IMR-90 (cell line): ENCODE measurements around the gene COL27A1. TPM values are rescaled to one million over a fixed set of nuclear protein-coding genes. Genes with fewer than 3 reads are reported as not detected.

Experiments
- ATAC-seq: fragments of 200-7000 bp; cut with Tn5 transposase; 2 replicates; pipeline ENCODE4 v1.9.1; 2020; ENCODE audit warnings: low read depth, mild to moderate bottlenecking, moderate library complexity
- BruUV-seq: library from RNA; stranded (reverse); fragments of 400-500 nt; replicated peaks from 2 replicates; lab custom pipeline; 2021; lab: Mats Ljungman, UMichigan
- CTCF ChIA-PET: fragments of 300-600 bp; formaldehyde crosslinking; extraction: SDS; loops from one replicate; lab custom pipeline; 2021; ENCODE audit warnings: antibody characterized with exemption; lab: Yijun Ruan, JAX
- POLR2A ChIA-PET: fragments of 300-600 bp; sonication (Branson Sonifier 250); formaldehyde crosslinking; loops from one replicate; lab custom pipeline; 2022; ENCODE audit warnings: antibody characterized with exemption; ENCODE audit not compliant: unreplicated experiment; lab: Charles Lee
- DNase-seq: peaks from one replicate; pipeline ENCODE4 v3.0.0; 2013
- H2AFZ ChIP-seq: replicated peaks from 2 replicates; pipeline ENCODE3; 2013; ENCODE audit warnings: low read length, mild to moderate bottlenecking; ENCODE audit not compliant: poor library complexity
- H2AK5ac ChIP-seq: 2 replicates; pipeline ENCODE4 v1.6.1; 2013; ENCODE audit warnings: low read depth, low read length, inconsistent platforms
- H2AK9ac ChIP-seq: replicated peaks from 2 replicates; pipeline ENCODE3; 2013; ENCODE audit warnings: mild to moderate bottlenecking, low read depth, low read length, moderate library complexity; ENCODE audit not compliant: poor library complexity
- H2BK120ac ChIP-seq: 2 replicates; pipeline ENCODE4 v1.6.1; 2013; ENCODE audit warnings: low read depth, low read length, inconsistent platforms
- H2BK15ac ChIP-seq: 3 replicates; pipeline ENCODE4 v1.6.1; 2013; ENCODE audit warnings: low read depth, low read length, inconsistent platforms
- H2BK20ac ChIP-seq: 2 replicates; pipeline ENCODE4 v1.6.1; 2013; ENCODE audit warnings: low read depth, mild to moderate bottlenecking, inconsistent platforms, low read length, moderate library complexity
- H2BK5ac ChIP-seq: 2 replicates; pipeline ENCODE4 v1.6.1; 2013; ENCODE audit warnings: mild to moderate bottlenecking, low read depth, low read length, inconsistent platforms; ENCODE audit not compliant: poor library complexity, severe bottlenecking
- H3K14ac ChIP-seq: replicated peaks from 2 replicates; pipeline ENCODE4 v1.6.1; 2013; ENCODE audit warnings: low read depth, low read length, inconsistent platforms
- H3K18ac ChIP-seq: 2 replicates; pipeline ENCODE4 v1.6.1; 2013; ENCODE audit warnings: low read depth, low read length, control low read depth
- H3K23ac ChIP-seq: 2 replicates; pipeline ENCODE4 v1.6.1; 2013; ENCODE audit warnings: low read depth, low read length, inconsistent platforms
- H3K27ac ChIP-seq: 2 replicates; pipeline ENCODE4 v1.5.1; 2013; ENCODE audit warnings: mild to moderate bottlenecking, control low read depth, low read length; ENCODE audit not compliant: insufficient read depth
- H3K27me3 ChIP-seq: 2 replicates; pipeline ENCODE4 v1.6.1; 2013; ENCODE audit warnings: low read length; ENCODE audit not compliant: control insufficient read depth, insufficient read depth
- H3K36me3 ChIP-seq: 2 replicates; pipeline ENCODE4 v1.6.1; 2013; ENCODE audit warnings: low read length, mixed read lengths; ENCODE audit not compliant: control insufficient read depth, insufficient read depth
- H3K4ac ChIP-seq: 2 replicates; pipeline ENCODE4 v1.6.1; 2013; ENCODE audit warnings: low read depth, low read length, inconsistent platforms
- H3K4me1 ChIP-seq: 2 replicates; pipeline ENCODE4 v1.6.1; 2013; ENCODE audit warnings: low read length, mixed read lengths; ENCODE audit not compliant: control insufficient read depth, insufficient read depth
- H3K4me2 ChIP-seq: 2 replicates; pipeline ENCODE4 v1.6.1; 2013; ENCODE audit warnings: low read depth, mild to moderate bottlenecking, control low read depth, low read length, moderate library complexity
- H3K4me3 ChIP-seq: 2 replicates; pipeline ENCODE4 v1.5.1; 2013; ENCODE audit warnings: low read depth, mild to moderate bottlenecking, control low read depth, low read length, moderate library complexity; ENCODE audit not compliant: insufficient read depth
- H3K56ac ChIP-seq: 2 replicates; pipeline ENCODE4 v1.6.1; 2013; ENCODE audit warnings: low read length, inconsistent platforms; ENCODE audit not compliant: insufficient read depth; ENCODE audit errors: extremely low read depth
- H3K79me1 ChIP-seq, 2 experiments: 2 replicates each; pipeline ENCODE4 v1.6.1; 2013; ENCODE audit warnings: low read length in 2 of 2, inconsistent platforms in 1 of 2, low read depth in 1 of 2
- H3K9ac ChIP-seq: 2 replicates; pipeline ENCODE4 v1.6.1; 2013; ENCODE audit warnings: low read depth, low read length, control low read depth
- H3K9me1 ChIP-seq: 2 replicates; pipeline ENCODE4 v1.6.1; 2013; ENCODE audit warnings: low read length, inconsistent platforms; ENCODE audit not compliant: insufficient read depth
- H3K9me3 ChIP-seq: 2 replicates; pipeline ENCODE4 v1.6.1; 2013; ENCODE audit warnings: low read length; ENCODE audit not compliant: control insufficient read depth, insufficient read depth
- H4K20me1 ChIP-seq: 2 replicates; pipeline ENCODE4 v1.6.1; 2013; ENCODE audit warnings: low read length, inconsistent platforms; ENCODE audit not compliant: insufficient read depth
- H4K5ac ChIP-seq: 2 replicates; pipeline ENCODE4 v1.6.1; 2013; ENCODE audit warnings: mild to moderate bottlenecking, low read depth, low read length, control low read depth
- H4K8ac ChIP-seq, 2 experiments: 2 replicates each; pipeline ENCODE4 v1.6.1; 2013; ENCODE audit warnings: low read depth in 2 of 2, low read length in 2 of 2, control low read depth in 1 of 2, inconsistent platforms in 1 of 2
- H4K91ac ChIP-seq: 2 replicates; pipeline ENCODE4 v1.6.1; 2013; ENCODE audit warnings: low read depth, low read length, inconsistent platforms; ENCODE audit not compliant: insufficient read depth
- BHLHE40 ChIP-seq: fragments of 150-350 bp; IDR thresholded peaks from 2 replicates; pipeline ENCODE4 v1.6.1; 2016; ENCODE audit warnings: mild to moderate bottlenecking, low read depth, low read length
- CEBPB ChIP-seq: IDR thresholded peaks from 2 replicates; pipeline ENCODE4 v1.6.1; 2012; ENCODE audit warnings: low read depth, low read length, improper control_type of control experiment
- CHD1 ChIP-seq: IDR thresholded peaks from 2 replicates; pipeline ENCODE4 v1.6.1; 2012; ENCODE audit warnings: low read depth, low read length, improper control_type of control experiment
- CTCF ChIP-seq: conservative IDR thresholded peaks from 2 replicates; pipeline ENCODE4 v1.5.1; 2012; ENCODE audit warnings: mild to moderate bottlenecking, low read depth, low read length, improper control_type of control experiment
- FOS ChIP-seq: fragments of 150-350 bp; IDR thresholded peaks from 2 replicates; pipeline ENCODE4 v1.6.1; 2016; ENCODE audit warnings: low read depth, low read length
- MAFK ChIP-seq: IDR thresholded peaks from 2 replicates; pipeline ENCODE4 v1.6.1; 2012; ENCODE audit warnings: low read depth, low read length, improper control_type of control experiment
- MAZ ChIP-seq: IDR thresholded peaks from 2 replicates; pipeline ENCODE4 v1.6.1; 2012; ENCODE audit warnings: low read depth, mild to moderate bottlenecking, low read length, improper control_type of control experiment, moderate library complexity, borderline replicate concordance
- MXI1 ChIP-seq: IDR thresholded peaks from 2 replicates; pipeline ENCODE4 v1.6.1; 2012; ENCODE audit warnings: low read depth, mild to moderate bottlenecking, low read length, moderate library complexity, borderline replicate concordance
- NFE2L2 ChIP-seq: fragments of 150-350 bp; IDR thresholded peaks from 2 replicates; pipeline ENCODE4 v1.6.1; 2016; ENCODE audit warnings: low read depth, mild to moderate bottlenecking, low read length
- POLR2A ChIP-seq: IDR thresholded peaks from 2 replicates; pipeline ENCODE4 v1.6.1; 2012; ENCODE audit warnings: mild to moderate bottlenecking, low read depth, low read length
- RAD21 ChIP-seq: IDR thresholded peaks from 2 replicates; pipeline ENCODE4 v1.6.1; 2012; ENCODE audit warnings: low read length, improper control_type of control experiment
- RCOR1 ChIP-seq: IDR thresholded peaks from 2 replicates; pipeline ENCODE4 v1.6.1; 2012; ENCODE audit warnings: mild to moderate bottlenecking, low read length, improper control_type of control experiment; ENCODE audit not compliant: insufficient replicate concordance
- RFX5 ChIP-seq: IDR thresholded peaks from 2 replicates; pipeline ENCODE4 v1.8.0; 2012; ENCODE audit warnings: low read depth, mild to moderate bottlenecking, low read length, moderate library complexity
- SMC3 ChIP-seq: fragments of 150-350 bp; IDR thresholded peaks from 2 replicates; pipeline ENCODE4 v1.6.1; 2016; ENCODE audit warnings: low read depth, mild to moderate bottlenecking, antibody characterized with exemption, low read length, moderate library complexity
- WGBS, 2 experiments: methylation state at CpG; one replicate each; pipeline versions ENCODE4 v1.1.5 to v1.1.7; 2013; ENCODE audit warnings: missing lambda C conversion rate in 2 of 2; ENCODE audit not compliant: insufficient read length in 1 of 2; ENCODE audit errors: extremely low coverage in 2 of 2; 5-methylcytosine and 5-hydroxymethylcytosine counted together
- dilution Hi-C: fragments of 300-500 bp; cut with HindIII; formaldehyde crosslinking; loops from one replicate; pipeline ENCODE4 v1.14.3; 2018; ENCODE audit warnings: low sequenced_read_pairs; ENCODE audit not compliant: unreplicated experiment
- in situ Hi-C: fragments of 300-500 bp; cut with MboI; formaldehyde crosslinking; loops from 3 replicates; pipeline ENCODE4 v1.14.3; 2019; ENCODE audit warnings: low sequenced_read_pairs, inconsistent platforms, mixed read lengths
- intact Hi-C: fragments of 100-400 bp; cut with micrococcal nuclease; formaldehyde crosslinking; loops from 2 replicates; pipeline ENCODE4 v1.10.0; 2022
- polyA plus RNA-seq, 3 experiments: library from polyadenylated mRNA; depleted of rRNA; stranded (reverse); fragments of >200 nt; gene quantifications; 2 replicates each; pipeline ENCODE4 v1.2.3, GENCODE V29; 2012; ENCODE audit warnings: low replicate concordance in 1 of 3
- total RNA-seq: library from RNA; depleted of rRNA; stranded (reverse); fragments of >200 nt; gene quantifications from 2 replicates; pipeline ENCODE4 v1.2.3, GENCODE V29; 2012
- TF ChIP-seq, protein P1 (sequence below): fragments of 150-350 bp; IDR thresholded peaks from 2 replicates; pipeline ENCODE4 v1.6.1; 2017; ENCODE audit warnings: mild to moderate bottlenecking, antibody characterized with exemption, low read length, low read depth
- TF ChIP-seq, protein P2 (sequence below): fragments of 150-350 bp; IDR thresholded peaks from 2 replicates; pipeline ENCODE4 v1.6.1; 2016; ENCODE audit warnings: low read depth, mild to moderate bottlenecking, low read length, moderate library complexity, borderline replicate concordance

Gene COL27A1
- total and polyA plus RNA-seq, 2 of the 4 experiments (the other 2 are of a cell fraction): 3.2 to 18.3 TPM

- in situ Hi-C loops (no loop called here), dilution Hi-C loops (no loop called here), intact Hi-C loops (no loop called here)
- no TSS peak for BruUV-seq
- Histone ChIP-seq H3K9ac (no peak overlapping the region), H3K23ac (no peak overlapping the region), H4K8ac (no peak overlapping the region), H3K27me3 (no peaks in the 10 kb centered on the region), H3K9me1 (no peaks in the 10 kb centered on the region), H3K79me1 (no peaks in the 10 kb centered on the region; a peak in 1 of 4 replicates), H2BK5ac (no peak overlapping the region), H3K56ac (no peak overlapping the region), H4K20me1 (no peaks in the 10 kb centered on the region), H2BK15ac (no peak overlapping the region), H3K4me3 (no peak overlapping the region), H3K9me3 (no peaks in the 10 kb centered on the region), H3K14ac (no peak overlapping the region), H3K4me1 (peaks cover 2% of the 10 kb centered on the region; the same call in 1 of the 2 replicates), H2AFZ (no peak overlapping the region), H3K4me2 (no peak overlapping the region), H4K91ac (no peak overlapping the region), H2BK20ac (no peak overlapping the region), H2AK9ac (no peak overlapping the region), H2AK5ac (no peak overlapping the region), H3K27ac (no peak overlapping the region), H2BK120ac (no peak overlapping the region), H3K18ac (no peak overlapping the region), H4K5ac (no peak overlapping the region), H3K36me3 (peaks cover 60% of the 10 kb centered on the region), H3K4ac (no peak overlapping the region)
- ChIA-PET CTCF (no interaction called here), POLR2A (no interaction called here)
- ATAC-seq (no peak), DNase-seq (no peak)
- no CpG with 5 or more reads among the region's 6 CpGs for WGBS, 2 experiments
- TF ChIP-seq NFE2L2 (no peak), RFX5 (no peak), MAFK (no peak), RAD21 (no peak), RCOR1 (no peak), CEBPB (no peak), FOS (no peak), SMC3 (no peak), CTCF (no peak), BHLHE40 (no peak), MAZ (no peak), POLR2A (no peak), CHD1 (no peak), MXI1 (no peak)
- TF ChIP-seq, protein P1, sequence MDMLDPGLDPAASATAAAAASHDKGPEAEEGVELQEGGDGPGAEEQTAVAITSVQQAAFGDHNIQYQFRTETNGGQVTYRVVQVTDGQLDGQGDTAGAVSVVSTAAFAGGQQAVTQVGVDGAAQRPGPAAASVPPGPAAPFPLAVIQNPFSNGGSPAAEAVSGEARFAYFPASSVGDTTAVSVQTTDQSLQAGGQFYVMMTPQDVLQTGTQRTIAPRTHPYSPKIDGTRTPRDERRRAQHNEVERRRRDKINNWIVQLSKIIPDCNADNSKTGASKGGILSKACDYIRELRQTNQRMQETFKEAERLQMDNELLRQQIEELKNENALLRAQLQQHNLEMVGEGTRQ: no peak
- TF ChIP-seq, protein P2, sequence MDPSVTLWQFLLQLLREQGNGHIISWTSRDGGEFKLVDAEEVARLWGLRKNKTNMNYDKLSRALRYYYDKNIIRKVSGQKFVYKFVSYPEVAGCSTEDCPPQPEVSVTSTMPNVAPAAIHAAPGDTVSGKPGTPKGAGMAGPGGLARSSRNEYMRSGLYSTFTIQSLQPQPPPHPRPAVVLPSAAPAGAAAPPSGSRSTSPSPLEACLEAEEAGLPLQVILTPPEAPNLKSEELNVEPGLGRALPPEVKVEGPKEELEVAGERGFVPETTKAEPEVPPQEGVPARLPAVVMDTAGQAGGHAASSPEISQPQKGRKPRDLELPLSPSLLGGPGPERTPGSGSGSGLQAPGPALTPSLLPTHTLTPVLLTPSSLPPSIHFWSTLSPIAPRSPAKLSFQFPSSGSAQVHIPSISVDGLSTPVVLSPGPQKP: no peak
Observed at GRCh38 chr9:114356792-114357191, 201.5 kb downstream of the COL27A1 start.
